ENCODE results near the gene ATP8B4. TPM values are rescaled to one million over a fixed set of nuclear protein-coding genes. Genes with fewer than 3 reads are reported as not detected.

ATP8B4 gene
- polyA plus RNA-seq, 6 donors from 2014 or later, result not detected

DNA sequence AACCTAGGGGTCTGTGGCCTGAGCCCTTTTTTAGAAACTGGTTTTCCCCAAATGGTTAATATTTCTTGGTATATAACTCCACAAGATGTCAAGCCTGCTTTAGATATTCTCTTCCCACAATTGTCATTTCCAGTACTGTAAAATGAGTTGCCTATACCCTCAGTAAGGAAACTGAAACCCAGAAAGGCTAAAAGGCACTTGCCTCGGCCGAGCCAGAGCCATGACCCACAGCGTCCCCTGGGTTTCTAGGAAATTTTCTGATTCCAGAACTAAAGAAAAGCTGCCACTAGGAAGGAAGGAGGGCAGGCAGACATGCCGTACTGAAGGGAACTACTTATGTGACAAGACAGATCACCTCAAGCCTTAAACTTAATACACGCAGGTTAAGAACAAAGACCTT, 59.1 kb downstream of the ATP8B4 start:
- DNase-seq, result no peak
- no peak for ATAC-seq (ENCODE audit: low read depth in 2 of 2)
- Mint-ChIP-seq H3K27me3 (peaks cover 0 to 2% (median 0%) of the 10 kb centered on the region in 3 donors), H3K4me1 (no peaks in the 10 kb centered on the region), H3K9me3 (no peaks in the 10 kb centered on the region), H3K36me3 (no peaks in the 10 kb centered on the region), H3K4me3 (no peak overlapping the region), H3K27ac (no peak overlapping the region)

DNA sequence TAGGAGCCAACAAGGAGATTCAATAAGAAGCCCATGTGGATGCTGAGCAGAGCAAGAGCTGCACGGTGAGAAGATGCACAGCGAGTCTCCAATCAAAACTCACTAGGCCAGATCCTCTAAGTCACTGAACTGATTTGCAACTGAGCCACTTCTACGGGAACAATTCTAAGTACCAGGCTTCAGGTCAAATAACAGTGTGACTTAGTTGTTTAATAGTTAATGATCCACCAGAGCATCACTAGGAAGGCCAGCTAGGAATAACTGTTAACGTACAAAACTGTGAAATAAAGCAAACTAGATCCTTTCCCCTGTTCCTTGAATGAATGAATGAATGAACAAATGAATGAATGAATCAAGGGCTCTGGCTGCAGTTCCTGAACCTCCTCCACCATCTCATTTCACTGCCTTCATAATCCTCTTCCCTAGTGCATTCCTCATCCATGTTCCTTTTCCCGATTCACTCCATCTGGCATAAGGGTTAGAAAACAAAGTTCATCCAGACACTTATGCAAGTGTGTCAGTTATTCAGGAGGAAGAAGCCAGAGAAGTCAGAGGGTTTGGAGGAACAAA, 59.7 kb downstream of the ATP8B4 start:
- no peaks in the 10 kb centered on the region for H3K9me3 Mint-ChIP-seq
- no peak for DNase-seq
- H3K27me3 Mint-ChIP-seq, result peaks cover 0 to 4% (median 0%) of the 10 kb centered on the region in 3 donors
- no peaks in the 10 kb centered on the region for H3K4me1 Mint-ChIP-seq
- no peak overlapping the region for H3K4me3 Mint-ChIP-seq
- no peaks in the 10 kb centered on the region for H3K36me3 Mint-ChIP-seq
- no peak overlapping the region for H3K27ac Mint-ChIP-seq
- no peak for ATAC-seq (ENCODE audit: low read depth in 2 of 2)

DNA sequence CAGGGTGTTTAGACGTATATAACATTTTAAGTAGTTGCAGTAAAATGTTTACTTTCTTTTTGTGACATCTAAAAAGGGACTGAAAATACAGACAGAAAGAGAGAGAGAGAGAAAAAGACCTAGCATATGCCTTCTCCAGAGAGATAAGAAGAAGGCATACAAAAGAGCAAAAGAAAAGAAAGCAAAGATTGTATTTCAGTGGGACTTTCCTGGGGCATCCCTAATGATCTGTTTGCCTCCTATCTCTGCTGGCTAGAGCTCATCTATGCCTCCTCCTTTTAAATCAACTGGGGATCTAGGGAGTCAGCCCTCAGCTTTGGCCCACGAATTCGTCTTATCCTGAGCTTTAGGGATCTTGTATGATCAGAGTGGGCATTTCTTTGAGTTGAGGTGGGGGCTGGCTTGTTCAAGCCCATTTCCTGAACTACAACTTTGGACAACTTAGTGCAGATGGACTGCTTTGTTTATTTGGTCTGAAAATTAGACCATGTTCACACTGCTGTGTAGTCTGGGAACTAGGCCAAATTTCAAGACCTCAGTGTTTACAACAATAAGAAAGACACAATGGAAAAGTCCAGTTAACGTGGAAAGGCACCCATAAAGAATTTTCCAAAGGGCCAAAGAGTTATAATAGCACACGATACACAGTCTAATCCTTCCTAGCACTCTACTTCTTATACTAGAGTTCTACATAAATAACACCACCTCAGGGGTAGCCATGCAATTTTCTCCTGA, 61.0 kb downstream of the ATP8B4 start:
- H3K27me3 Mint-ChIP-seq, result peaks cover 0 to 4% (median 0%) of the 10 kb centered on the region in 3 donors
- H3K4me1 Mint-ChIP-seq, result no peaks in the 10 kb centered on the region
- no peak overlapping the region for H3K27ac Mint-ChIP-seq
- H3K4me3 Mint-ChIP-seq, result no peak overlapping the region
- H3K9me3 Mint-ChIP-seq, result no peaks in the 10 kb centered on the region
- ATAC-seq (ENCODE audit: low read depth in 2 of 2) (no peak), DNase-seq (no peak)
- no peaks in the 10 kb centered on the region for H3K36me3 Mint-ChIP-seq

DNA sequence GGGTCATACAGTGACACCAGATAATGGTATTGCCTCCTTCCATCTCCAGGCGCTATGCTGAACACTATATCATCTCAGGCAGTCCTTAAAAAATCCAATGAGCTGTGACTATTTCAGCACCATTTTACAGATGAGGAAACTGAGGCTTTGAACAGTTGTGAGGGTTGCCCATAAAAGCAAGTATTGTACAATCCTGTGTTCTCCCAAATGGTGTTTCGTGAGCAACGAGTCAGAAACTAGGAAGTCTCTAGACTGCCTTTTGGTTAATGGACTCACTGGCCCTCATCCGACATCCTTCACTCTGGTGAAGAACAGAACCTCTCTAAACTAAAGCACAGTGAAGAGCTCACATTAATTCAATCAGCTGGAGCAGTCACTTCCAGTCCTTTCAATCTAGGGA, 61.8 kb downstream of the ATP8B4 start:
- no peaks in the 10 kb centered on the region for H3K9me3 Mint-ChIP-seq
- no peaks in the 10 kb centered on the region for H3K36me3 Mint-ChIP-seq
- H3K4me3 Mint-ChIP-seq, result no peak overlapping the region
- H3K27ac Mint-ChIP-seq, result no peak overlapping the region
- H3K4me1 Mint-ChIP-seq, result no peaks in the 10 kb centered on the region
- ATAC-seq (ENCODE audit: low read depth in 2 of 2) (no peak), DNase-seq (no peak)
- peaks cover 0 to 4% (median 0%) of the 10 kb centered on the region in 3 donors for H3K27me3 Mint-ChIP-seq

DNA sequence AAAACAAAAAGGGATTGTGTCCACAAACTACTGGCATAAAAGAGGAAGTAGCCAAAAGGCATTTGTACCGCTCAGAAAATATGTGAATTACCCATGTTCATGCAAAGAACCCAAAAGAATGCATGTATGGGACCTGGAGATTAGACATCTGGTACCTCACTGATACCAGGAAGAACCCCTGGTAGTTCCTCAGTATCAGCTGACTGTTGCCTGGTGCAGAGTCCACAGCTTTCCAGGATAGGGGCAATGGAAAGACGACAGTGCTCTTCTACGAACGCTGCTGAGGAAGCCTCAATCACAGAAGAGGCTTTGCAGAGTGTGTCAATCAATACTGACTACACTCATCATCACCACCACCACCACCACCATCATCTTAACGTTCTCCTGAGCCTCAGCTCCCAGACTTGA, 63.3 kb downstream of the ATP8B4 start:
- H3K27me3 Mint-ChIP-seq, result peaks cover 0 to 4% (median 0%) of the 10 kb centered on the region in 3 donors

DNA sequence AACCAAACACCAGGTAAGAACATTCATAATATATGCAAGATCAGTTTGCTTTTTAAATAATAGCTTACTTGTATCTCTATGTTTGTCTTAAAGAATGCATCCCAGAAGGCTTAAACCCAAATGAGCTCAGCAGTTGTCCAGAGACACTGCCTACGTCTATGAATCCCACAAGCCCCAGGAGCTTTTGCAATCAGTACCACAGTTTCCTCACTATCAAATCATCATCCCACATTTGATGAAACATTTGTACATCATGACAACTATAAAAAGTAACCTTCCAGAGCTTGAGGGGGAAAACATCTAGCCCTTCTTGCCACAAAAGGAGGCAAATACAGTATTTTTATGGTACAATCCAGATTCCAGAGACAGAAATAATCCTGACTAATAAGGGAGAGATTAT, 63.7 kb downstream of the ATP8B4 start:
- no peaks in the 10 kb centered on the region for H3K4me1 Mint-ChIP-seq
- ATAC-seq (ENCODE audit: low read depth in 2 of 2), result no peak
- H3K27ac Mint-ChIP-seq, result no peak overlapping the region
- no peak for DNase-seq
- no peaks in the 10 kb centered on the region for H3K36me3 Mint-ChIP-seq
- no peaks in the 10 kb centered on the region for H3K9me3 Mint-ChIP-seq
- peaks cover 0 to 4% (median 0%) of the 10 kb centered on the region in 3 donors for H3K27me3 Mint-ChIP-seq
- H3K4me3 Mint-ChIP-seq, result no peak overlapping the region

More for the DNA sequence above, 63.3 kb downstream of the ATP8B4 start:
- Mint-ChIP-seq H3K27ac (no peak overlapping the region), H3K9me3 (no peaks in the 10 kb centered on the region), H3K4me3 (no peak overlapping the region), H3K36me3 (no peaks in the 10 kb centered on the region), H3K4me1 (no peaks in the 10 kb centered on the region)
- DNase-seq (no peak), ATAC-seq (ENCODE audit: low read depth in 2 of 2) (no peak)

DNA sequence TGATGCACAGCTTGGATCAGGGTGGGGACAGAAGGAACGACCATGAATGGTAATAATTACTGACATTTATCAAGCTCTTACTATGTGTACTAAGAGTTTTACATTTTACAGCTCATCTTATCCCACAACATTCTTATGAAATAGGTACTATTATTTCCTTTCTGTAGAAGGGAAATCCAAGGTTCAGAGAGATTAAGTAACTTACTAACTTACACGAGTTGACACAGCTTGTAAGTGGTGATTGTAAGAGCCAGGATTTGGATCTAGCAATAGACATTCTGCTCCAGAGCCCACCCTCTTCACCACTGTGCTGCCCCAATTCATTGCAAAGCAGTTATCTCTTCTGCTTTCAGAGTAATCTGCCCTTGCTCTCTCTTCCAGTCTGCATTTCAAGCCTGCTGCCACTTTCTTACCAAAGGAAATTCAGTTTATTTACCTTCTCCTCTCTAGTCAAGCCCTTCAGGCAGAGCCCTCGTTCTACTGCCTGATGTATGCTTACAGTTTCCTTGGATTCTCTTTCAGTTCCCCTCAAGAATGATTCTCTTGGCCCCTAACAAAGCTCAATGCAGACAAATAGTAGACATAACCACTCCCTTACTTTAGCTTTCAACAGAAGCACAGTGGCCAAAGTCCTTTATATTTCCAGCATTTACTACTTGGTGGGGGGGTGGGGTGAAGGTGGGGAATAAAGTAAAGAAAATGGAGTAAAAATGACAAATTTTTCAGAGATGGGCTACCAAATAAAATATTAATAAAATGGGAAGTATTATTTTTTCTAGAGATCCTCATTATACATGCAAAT, 65.8 kb downstream of the ATP8B4 start:
- DNase-seq (no peak), ATAC-seq (ENCODE audit: low read depth in 2 of 2) (no peak)
- Mint-ChIP-seq H3K4me1 (no peaks in the 10 kb centered on the region), H3K9me3 (no peaks in the 10 kb centered on the region), H3K27me3 (peaks cover 0 to 4% (median 4%) of the 10 kb centered on the region in 3 donors), H3K4me3 (no peak overlapping the region), H3K27ac (no peak overlapping the region), H3K36me3 (no peaks in the 10 kb centered on the region)

DNA sequence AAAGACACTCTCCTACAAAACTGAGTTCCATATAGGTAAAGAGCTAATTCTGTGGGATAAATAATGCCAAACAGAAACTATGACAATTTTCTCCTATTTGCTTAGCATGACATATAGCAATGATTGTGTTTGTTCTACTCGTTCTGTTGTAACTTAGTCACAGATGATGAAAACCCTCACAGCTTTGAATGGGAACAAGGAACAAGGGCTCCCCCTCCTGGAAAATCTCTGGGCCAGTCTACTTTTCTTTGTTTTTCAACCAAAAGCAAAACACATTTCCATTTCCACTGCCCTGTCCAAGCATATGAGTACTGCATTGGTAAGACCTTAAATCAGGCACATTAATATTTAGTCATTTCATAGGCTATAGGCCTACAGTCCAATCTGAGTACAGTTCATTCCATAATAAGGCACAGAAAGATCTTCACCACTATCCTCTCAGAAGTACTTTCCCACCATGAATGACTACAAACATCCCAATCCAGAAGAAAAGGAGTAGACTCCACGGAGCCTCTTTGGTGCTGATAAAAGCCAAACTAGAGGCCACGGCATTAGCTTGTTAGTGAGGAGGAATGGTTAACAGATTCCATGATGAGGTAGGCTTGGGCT, 67.1 kb downstream of the ATP8B4 start:
- no peaks in the 10 kb centered on the region for H3K4me1 Mint-ChIP-seq
- H3K36me3 Mint-ChIP-seq, result no peaks in the 10 kb centered on the region
- no peaks in the 10 kb centered on the region for H3K9me3 Mint-ChIP-seq
- no peak overlapping the region for H3K4me3 Mint-ChIP-seq
- H3K27me3 Mint-ChIP-seq, result peaks cover 0 to 4% (median 4%) of the 10 kb centered on the region in 3 donors
- no peak overlapping the region for H3K27ac Mint-ChIP-seq
- no peak for ATAC-seq (ENCODE audit: low read depth in 2 of 2)
- no peak for DNase-seq

DNA sequence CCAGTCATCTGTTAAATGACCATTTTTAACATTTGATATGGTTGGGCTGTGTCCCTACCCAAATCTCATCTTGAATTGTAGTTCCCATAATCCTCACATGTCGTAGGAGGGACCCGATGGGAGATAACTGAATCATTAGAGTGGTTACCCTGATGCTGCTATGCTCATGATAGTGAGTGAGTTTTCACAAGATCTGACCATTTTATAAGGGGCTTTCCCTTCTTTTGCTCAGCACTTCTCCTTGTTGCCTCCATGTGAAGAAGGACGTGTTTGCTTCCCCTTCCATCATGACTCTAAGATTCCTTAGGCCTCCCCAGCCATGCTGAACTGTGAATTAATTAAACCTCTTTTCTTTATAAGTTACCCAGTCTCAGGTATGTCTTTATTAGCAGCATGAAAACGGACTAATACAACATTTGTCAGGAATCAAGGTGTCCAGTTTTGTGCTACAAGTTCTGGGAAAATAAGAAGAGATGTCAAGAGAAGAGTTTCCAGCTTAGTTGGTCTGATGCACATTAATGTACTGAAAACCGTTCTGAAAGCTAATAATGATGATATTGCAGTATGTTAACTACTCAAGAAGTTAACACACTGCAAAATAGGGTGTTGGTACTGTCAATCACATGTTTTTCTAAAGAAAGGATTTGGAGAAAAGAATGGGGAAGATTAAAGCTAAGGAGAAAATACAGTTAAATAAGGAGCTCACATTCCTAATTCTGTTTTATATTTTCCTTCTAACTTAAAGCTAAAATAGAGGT, 67.9 kb downstream of the ATP8B4 start:
- ATAC-seq (ENCODE audit: low read depth in 2 of 2) (no peak), DNase-seq (no peak)
- H3K27me3 Mint-ChIP-seq, result peaks cover 0 to 4% (median 4%) of the 10 kb centered on the region in 3 donors
- no peak overlapping the region for H3K27ac Mint-ChIP-seq
- no peaks in the 10 kb centered on the region for H3K9me3 Mint-ChIP-seq
- no peaks in the 10 kb centered on the region for H3K36me3 Mint-ChIP-seq
- H3K4me1 Mint-ChIP-seq, result no peaks in the 10 kb centered on the region
- no peak overlapping the region for H3K4me3 Mint-ChIP-seq

DNA sequence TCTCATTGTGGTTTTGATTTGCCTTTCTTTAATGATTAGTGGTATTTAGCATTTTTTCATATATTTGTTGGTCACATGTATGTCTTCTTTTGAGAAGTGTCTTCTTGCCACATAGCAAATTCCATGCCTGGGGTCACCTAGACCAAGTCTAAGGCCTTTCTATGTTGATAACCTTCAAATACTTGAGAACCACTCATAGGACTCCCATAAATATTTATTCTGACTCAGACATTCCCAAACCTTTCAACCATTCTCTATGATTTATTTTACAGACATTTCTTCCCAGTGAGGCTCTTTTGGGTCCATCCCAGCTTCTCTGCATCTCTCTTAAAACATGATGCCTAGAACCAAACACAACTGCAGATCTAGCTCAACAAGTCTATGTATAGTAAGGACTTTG, 69.2 kb downstream of the ATP8B4 start:
- H3K4me3 Mint-ChIP-seq, result no peak overlapping the region
- peaks cover 0 to 4% (median 2%) of the 10 kb centered on the region in 3 donors for H3K27me3 Mint-ChIP-seq
- no peaks in the 10 kb centered on the region for H3K36me3 Mint-ChIP-seq
- ATAC-seq (ENCODE audit: low read depth in 2 of 2) (no peak), DNase-seq (no peak)
- H3K4me1 Mint-ChIP-seq, result no peaks in the 10 kb centered on the region
- H3K27ac Mint-ChIP-seq, result no peak overlapping the region
- no peaks in the 10 kb centered on the region for H3K9me3 Mint-ChIP-seq

DNA sequence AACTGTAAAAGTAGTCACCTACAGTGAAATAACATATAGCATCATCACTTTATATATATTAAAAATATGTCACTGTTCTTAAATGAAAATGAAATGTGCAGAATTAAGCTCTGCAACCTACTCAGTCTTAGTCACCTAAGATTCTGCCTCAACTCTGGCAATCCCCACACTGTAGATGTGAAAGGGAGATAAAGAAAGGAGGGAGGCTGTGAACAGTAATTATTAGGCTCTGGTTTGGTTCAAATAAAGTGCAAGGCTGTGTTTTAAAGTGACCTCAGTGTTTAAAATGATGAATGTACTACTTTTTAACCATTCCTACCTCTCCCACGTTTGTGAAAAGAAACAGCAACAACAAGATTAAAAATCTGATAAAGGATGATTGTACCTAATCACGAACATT, 72.2 kb downstream of the ATP8B4 start:
- H3K4me3 Mint-ChIP-seq, result no peak overlapping the region
- H3K27me3 Mint-ChIP-seq, result peaks cover 0 to 4% (median 0%) of the 10 kb centered on the region in 3 donors
- H3K36me3 Mint-ChIP-seq, result peaks cover 5 to 14% of the 10 kb centered on the region in 2 donors
- no peak overlapping the region for H3K27ac Mint-ChIP-seq
- ATAC-seq (ENCODE audit: low read depth in 2 of 2) (no peak), DNase-seq (no peak)
- no peaks in the 10 kb centered on the region for H3K4me1 Mint-ChIP-seq
- peaks cover 7 to 18% (median 12%) of the 10 kb centered on the region in 7 donors for H3K9me3 Mint-ChIP-seq

DNA sequence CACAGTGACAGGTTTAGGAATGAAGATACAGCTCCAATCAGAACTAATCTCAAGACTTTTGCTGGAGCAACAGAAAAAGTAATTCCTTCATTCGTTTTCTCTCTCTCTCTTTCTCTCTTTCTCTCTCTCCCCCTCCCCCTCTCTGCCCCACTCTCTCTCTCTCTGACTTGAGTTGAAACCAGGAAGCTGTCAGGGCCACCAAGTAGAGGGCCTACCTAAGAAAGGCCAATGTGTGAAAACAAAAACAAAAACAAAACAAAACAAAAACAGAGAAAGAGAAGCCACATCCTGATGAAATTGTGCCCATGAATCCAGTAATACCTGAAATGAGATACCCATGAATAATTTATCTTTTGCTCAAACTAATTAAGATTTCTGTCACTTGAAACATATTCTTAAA, 72.9 kb downstream of the ATP8B4 start:
- H3K9me3 Mint-ChIP-seq, result peaks cover 7 to 22% (median 12%) of the 10 kb centered on the region in 7 donors

DNA sequence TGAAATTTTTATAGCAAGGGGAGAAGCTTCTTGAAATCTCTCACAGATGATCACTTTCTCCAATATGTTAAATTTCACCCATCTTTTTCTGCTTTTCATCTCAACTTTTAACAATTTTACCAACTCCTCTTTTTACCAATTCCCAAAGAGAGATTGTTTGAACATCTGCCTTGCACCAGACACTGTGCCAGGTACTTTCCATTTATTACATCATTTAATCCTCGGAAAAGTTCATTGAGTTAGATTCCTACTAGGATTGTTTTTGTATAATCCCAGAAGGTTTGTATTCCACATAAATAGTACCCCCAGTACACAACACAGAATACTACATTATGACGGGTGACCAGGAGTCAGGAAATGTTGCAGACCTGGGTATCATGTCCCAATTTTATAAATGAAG, 74.1 kb downstream of the ATP8B4 start:
- Mint-ChIP-seq H3K9me3 (peaks cover 7 to 26% (median 12%) of the 10 kb centered on the region in 7 donors), H3K4me1 (no peaks in the 10 kb centered on the region), H3K36me3 (peaks cover 5 to 14% of the 10 kb centered on the region in 2 donors), H3K27me3 (peaks cover 0 to 4% (median 0%) of the 10 kb centered on the region in 3 donors), H3K4me3 (no peak overlapping the region), H3K27ac (no peak overlapping the region)
- no peak for ATAC-seq (ENCODE audit: low read depth in 2 of 2)
- no peak for DNase-seq

More for the DNA sequence above, 72.9 kb downstream of the ATP8B4 start:
- H3K4me3 Mint-ChIP-seq, result no peak overlapping the region
- H3K27ac Mint-ChIP-seq, result no peak overlapping the region
- no peaks in the 10 kb centered on the region for H3K4me1 Mint-ChIP-seq
- peaks cover 0 to 4% (median 0%) of the 10 kb centered on the region in 3 donors for H3K27me3 Mint-ChIP-seq
- H3K36me3 Mint-ChIP-seq, result peaks cover 5 to 14% of the 10 kb centered on the region in 2 donors
- no peak for DNase-seq
- no peak for ATAC-seq (ENCODE audit: low read depth in 2 of 2)

Measured in naive B cell (primary cell).